Measurements from ENCODE around the gene CELA1. TPM values are rescaled to one million over a fixed set of nuclear protein-coding genes. Genes with fewer than 3 reads are reported as not detected.
A peak's percentile ranks its signal among the peaks of the same experiment; 100 is the strongest.

Gene CELA1
- total RNA-seq, 1 donor from 2014 or later, result not detected

DNA sequence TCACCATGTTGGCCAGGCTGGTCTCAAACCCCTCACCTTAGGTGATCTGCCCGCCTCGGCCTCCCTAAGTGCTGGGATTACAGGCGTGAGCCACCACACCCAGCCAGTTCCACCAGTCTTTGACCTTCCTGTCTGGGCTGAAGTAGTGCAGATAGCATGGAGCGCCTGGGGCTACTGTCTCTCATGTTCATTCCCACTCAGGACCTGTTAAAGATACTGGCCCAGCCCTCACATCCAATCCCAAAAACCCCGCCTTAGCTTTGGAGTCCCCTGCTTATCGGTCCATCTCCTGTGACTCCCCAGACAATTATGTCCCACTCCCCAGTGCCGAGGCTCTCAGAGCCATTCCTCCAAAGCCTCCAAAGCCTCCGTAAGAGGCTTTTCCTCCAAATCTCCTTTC is 12.0 kb upstream of the CELA1 start:
- peaks cover 2% of the 10 kb centered on the region for H3K27me3 Mint-ChIP-seq (ENCODE audit: unreplicated experiment)
- H3K36me3 Mint-ChIP-seq (ENCODE audit: unreplicated experiment), result no peaks in the 10 kb centered on the region
- H3K4me1 Mint-ChIP-seq (ENCODE audit: low read depth, unreplicated experiment), result no peaks in the 10 kb centered on the region
- no peak for DNase-seq
- no peaks in the 10 kb centered on the region for H3K9me3 Mint-ChIP-seq (ENCODE audit: unreplicated experiment)
- H3K27ac Mint-ChIP-seq (ENCODE audit: unreplicated experiment), result no peak overlapping the region
- H3K4me3 Mint-ChIP-seq (ENCODE audit: unreplicated experiment), result no peak overlapping the region
- TF ChIP-seq, protein P1, sequence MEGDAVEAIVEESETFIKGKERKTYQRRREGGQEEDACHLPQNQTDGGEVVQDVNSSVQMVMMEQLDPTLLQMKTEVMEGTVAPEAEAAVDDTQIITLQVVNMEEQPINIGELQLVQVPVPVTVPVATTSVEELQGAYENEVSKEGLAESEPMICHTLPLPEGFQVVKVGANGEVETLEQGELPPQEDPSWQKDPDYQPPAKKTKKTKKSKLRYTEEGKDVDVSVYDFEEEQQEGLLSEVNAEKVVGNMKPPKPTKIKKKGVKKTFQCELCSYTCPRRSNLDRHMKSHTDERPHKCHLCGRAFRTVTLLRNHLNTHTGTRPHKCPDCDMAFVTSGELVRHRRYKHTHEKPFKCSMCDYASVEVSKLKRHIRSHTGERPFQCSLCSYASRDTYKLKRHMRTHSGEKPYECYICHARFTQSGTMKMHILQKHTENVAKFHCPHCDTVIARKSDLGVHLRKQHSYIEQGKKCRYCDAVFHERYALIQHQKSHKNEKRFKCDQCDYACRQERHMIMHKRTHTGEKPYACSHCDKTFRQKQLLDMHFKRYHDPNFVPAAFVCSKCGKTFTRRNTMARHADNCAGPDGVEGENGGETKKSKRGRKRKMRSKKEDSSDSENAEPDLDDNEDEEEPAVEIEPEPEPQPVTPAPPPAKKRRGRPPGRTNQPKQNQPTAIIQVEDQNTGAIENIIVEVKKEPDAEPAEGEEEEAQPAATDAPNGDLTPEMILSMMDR (IDR thresholded peaks at IDR 0.05; ENCODE audit: partially characterized antibody, unreplicated experiment), result no peak

DNA sequence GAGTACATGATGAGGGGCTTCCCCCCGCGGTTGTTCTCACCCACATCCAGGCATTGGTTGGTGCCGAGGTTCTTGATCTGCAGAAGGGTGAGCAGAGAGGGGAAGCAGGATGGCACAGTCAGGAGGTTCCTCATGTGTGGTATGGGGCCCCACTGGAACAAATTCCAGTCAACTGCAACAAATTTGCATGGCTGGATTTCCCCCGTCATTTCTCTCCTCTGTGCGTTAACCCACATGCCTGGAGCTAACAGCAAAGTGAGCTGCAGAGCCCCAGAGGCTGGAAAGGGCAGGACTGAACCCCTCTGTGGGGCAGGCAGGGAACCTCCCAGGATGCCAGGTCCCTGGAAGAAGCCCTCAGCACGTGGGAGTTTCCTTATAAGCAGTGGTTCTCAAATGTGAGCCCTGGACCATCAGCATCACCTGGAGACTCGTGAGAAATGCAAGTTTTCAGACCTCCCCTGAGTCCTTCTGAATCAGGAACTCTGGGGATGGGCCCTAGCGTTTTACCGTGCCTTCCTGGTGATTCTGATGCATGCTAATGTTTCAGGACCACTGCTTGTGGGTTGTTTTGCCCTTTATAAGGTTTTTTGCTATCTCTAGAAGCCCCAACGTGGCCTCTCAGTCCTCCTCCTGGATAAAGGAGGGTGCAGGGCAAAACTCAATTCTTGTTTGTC is 11.0 kb upstream of the CELA1 start:
- TF ChIP-seq, protein P1 (IDR thresholded peaks at IDR 0.05; ENCODE audit: partially characterized antibody, unreplicated experiment), result no peak
- no peaks in the 10 kb centered on the region for H3K36me3 Mint-ChIP-seq (ENCODE audit: unreplicated experiment)
- H3K4me1 Mint-ChIP-seq (ENCODE audit: low read depth, unreplicated experiment), result no peaks in the 10 kb centered on the region
- no peak for DNase-seq
- H3K9me3 Mint-ChIP-seq (ENCODE audit: unreplicated experiment), result no peaks in the 10 kb centered on the region
- no peak overlapping the region for H3K4me3 Mint-ChIP-seq (ENCODE audit: unreplicated experiment)
- no peak overlapping the region for H3K27ac Mint-ChIP-seq (ENCODE audit: unreplicated experiment)
- peaks cover 2% of the 10 kb centered on the region for H3K27me3 Mint-ChIP-seq (ENCODE audit: unreplicated experiment)

DNA sequence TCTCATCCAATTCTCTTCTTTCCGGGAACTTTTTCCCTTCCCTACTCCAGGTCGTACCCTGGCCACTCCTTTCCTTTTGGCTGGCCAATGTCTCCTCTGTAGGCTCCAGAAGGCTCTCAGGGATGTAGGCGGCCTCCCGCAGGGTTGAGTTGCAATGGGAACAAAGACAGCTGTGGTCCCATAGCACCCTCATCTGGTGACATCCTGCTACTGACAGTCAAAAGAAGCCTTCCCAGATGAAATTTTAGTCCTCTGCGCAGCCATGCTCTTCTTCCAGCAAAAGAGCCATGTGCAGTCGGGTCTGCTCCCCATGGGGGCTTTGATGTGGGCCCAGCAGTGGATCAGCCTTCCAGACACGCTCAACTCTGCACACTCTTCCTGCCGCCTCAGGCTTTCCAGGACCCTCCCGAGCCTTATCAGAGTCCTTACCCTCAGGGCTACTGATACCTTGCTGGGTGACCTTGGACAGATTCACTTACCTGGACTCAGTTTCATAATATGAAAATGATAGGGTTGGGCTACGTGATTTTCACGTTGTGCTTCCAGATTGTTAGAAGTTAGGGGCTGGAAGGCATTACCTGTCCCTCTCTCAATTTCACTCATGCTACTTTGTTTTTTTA is 5.5 kb upstream of the CELA1 start:
- Mint-ChIP-seq H3K4me1 (ENCODE audit: low read depth, unreplicated experiment) (no peaks in the 10 kb centered on the region), H3K4me3 (ENCODE audit: unreplicated experiment) (no peak overlapping the region), H3K27ac (ENCODE audit: unreplicated experiment) (no peak overlapping the region), H3K9me3 (ENCODE audit: unreplicated experiment) (no peaks in the 10 kb centered on the region), H3K36me3 (ENCODE audit: unreplicated experiment) (no peaks in the 10 kb centered on the region), H3K27me3 (ENCODE audit: unreplicated experiment) (peaks cover 2% of the 10 kb centered on the region)
- peak; percentile 59 for DNase-seq
- TF ChIP-seq, protein P1 (IDR thresholded peaks at IDR 0.05; ENCODE audit: partially characterized antibody, unreplicated experiment), result peak; percentile 54

DNA sequence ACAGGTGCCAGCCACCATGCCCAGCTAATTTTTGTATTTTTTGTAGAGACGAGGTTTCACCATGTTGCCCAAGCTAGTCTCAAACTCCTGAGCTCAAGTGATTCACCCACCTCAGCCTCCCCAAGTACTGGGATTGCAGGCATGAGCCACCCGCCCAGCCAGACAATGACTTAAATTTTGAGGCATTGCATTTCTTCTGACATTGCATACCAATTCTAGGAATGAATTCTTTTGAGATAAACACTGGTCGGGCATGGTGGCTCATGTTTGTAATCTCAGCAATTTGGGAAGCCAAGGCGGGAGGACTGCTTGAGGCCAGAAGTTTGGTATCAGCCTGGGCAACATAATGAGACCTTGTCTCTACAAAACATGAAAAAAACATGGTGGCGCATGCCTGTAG is 2.5 kb upstream of the CELA1 start:
- Mint-ChIP-seq H3K4me1 (ENCODE audit: low read depth, unreplicated experiment) (no peaks in the 10 kb centered on the region), H3K36me3 (ENCODE audit: unreplicated experiment) (no peaks in the 10 kb centered on the region), H3K9me3 (ENCODE audit: unreplicated experiment) (no peaks in the 10 kb centered on the region), H3K27me3 (ENCODE audit: unreplicated experiment) (no peaks in the 10 kb centered on the region), H3K27ac (ENCODE audit: unreplicated experiment) (no peak overlapping the region), H3K4me3 (ENCODE audit: unreplicated experiment) (no peak overlapping the region)
- TF ChIP-seq, protein P1 (IDR thresholded peaks at IDR 0.05; ENCODE audit: partially characterized antibody, unreplicated experiment), result no peak
- DNase-seq, result no peak

DNA sequence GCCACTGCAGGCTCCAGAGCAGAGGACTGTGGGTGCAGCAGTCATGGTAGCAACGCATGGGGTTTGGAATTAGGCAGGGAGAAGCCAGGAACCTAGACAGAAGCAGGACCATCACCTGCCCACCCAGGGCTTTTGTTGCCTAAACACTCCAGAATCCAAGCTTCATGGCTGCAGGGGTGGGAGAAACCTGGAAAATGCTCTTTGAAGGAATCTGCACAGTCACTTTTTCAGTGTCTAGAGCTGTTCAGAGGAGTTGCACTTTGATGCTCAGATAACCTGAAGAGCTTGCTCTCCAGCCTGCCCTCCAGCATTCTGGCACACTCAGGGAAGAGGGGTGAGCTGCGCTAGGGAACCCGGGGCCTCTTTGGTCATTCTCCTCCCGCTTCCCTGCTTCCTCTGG is 1.6 kb upstream of the CELA1 start:
- Mint-ChIP-seq H3K36me3 (ENCODE audit: unreplicated experiment) (no peaks in the 10 kb centered on the region), H3K9me3 (ENCODE audit: unreplicated experiment) (no peaks in the 10 kb centered on the region), H3K27ac (ENCODE audit: unreplicated experiment) (no peak overlapping the region), H3K4me1 (ENCODE audit: low read depth, unreplicated experiment) (no peaks in the 10 kb centered on the region), H3K4me3 (ENCODE audit: unreplicated experiment) (no peak overlapping the region), H3K27me3 (ENCODE audit: unreplicated experiment) (no peaks in the 10 kb centered on the region)
- DNase-seq, result no peak
- TF ChIP-seq, protein P1 (IDR thresholded peaks at IDR 0.05; ENCODE audit: partially characterized antibody, unreplicated experiment), result no peak

All from glutamatergic neuron (in vitro differentiated cells).